Tibial artery (tissue), 4 donors: Measurements from ENCODE around the gene TMEM178A.

Source experiments
- DNase-seq, 2 donors: peaks; one replicate each; pipeline ENCODE4 v3.0.0-alpha.2; 2019
- H3K27ac ChIP-seq, 2 donors: fragments of 200-600 bp; sonication (generic) in 1 of 2; 1 replicate in 1 of 2; 2 replicates in 1 of 2; pipeline ENCODE4 v1.5.1; 2018 to 2019; ENCODE audit warnings: mild to moderate bottlenecking in 1 of 2
- H3K27me3 ChIP-seq, 2 donors: fragments of 200-600 bp; sonication (generic) in 1 of 2; one replicate each; pipeline versions ENCODE4 v1.5.1 to v1.6.0; 2016 to 2019
- H3K36me3 ChIP-seq, 3 donors: fragments of 200-600 bp; sonication (generic) in 2 of 3; one replicate each; pipeline ENCODE4 v1.5.1; 2016 to 2019; ENCODE audit warnings: mild to moderate bottlenecking in 2 of 3
- H3K4me1 ChIP-seq, 4 donors: fragments of 200-600 bp; sonication (generic) in 2 of 4; 1 replicate in 3 of 4; 2 replicates in 1 of 4; pipeline ENCODE4 v1.5.1; 2016 to 2019
- H3K4me3 ChIP-seq, 2 donors: fragments of 200-600 bp; sonication (generic) in 1 of 2; 1 replicate in 1 of 2; 2 replicates in 1 of 2; pipeline ENCODE4 v1.5.1; 2018 to 2019; ENCODE audit warnings: mild to moderate bottlenecking in 2 of 2
- H3K9me3 ChIP-seq, 3 donors: fragments of 200-600 bp; sonication (generic) in 1 of 3; one replicate each; pipeline ENCODE4 v1.5.1; 2016 to 2019
- CTCF ChIP-seq, 2 experiments: fragments of 200-600 bp in 1 of 2; fragments of 450-650 bp in 1 of 2; IDR thresholded peaks; one replicate each; pipeline ENCODE4 v1.5.1; 2017 to 2019; ENCODE audit warnings: antibody characterized with exemption in 2 of 2, mild to moderate bottlenecking in 1 of 2, moderate library complexity in 1 of 2
- intact Hi-C: fragments of 100-400 bp; cut with DNase I; formaldehyde crosslinking; loops from one replicate; pipeline ENCODE4 v1.15.0; 2023; ENCODE audit warnings: low total_unique reads

TMEM178A gene

GRCh38 chr2:39730276-39730675 is 64.6 kb downstream of the TMEM178A start:
- Histone ChIP-seq H3K4me1 (peaks cover 0 to 47% (median 16%) of the 10 kb centered on the region in 4 donors), H3K27ac (no peak overlapping the region), H3K27me3 (no peaks in the 10 kb centered on the region), H3K36me3 (peaks cover 0 to 13% (median 11%) of the 10 kb centered on the region in 3 donors), H3K9me3 (no peaks in the 10 kb centered on the region), H3K4me3 (no peak overlapping the region)
- no peak for TF ChIP-seq CTCF (IDR thresholded peaks at IDR 0.05)
- intact Hi-C loops: no loop called here
- DNase-seq: no peak

GRCh38 chr2:39730685-39731302 is 65.1 kb downstream of the TMEM178A start:
- Histone ChIP-seq H3K4me3 (no peak overlapping the region), H3K27me3 (no peaks in the 10 kb centered on the region), H3K36me3 (peaks cover 0 to 13% (median 11%) of the 10 kb centered on the region in 3 donors), H3K9me3 (no peaks in the 10 kb centered on the region), H3K27ac (no peak overlapping the region), H3K4me1 (peaks cover 0 to 47% (median 18%) of the 10 kb centered on the region in 4 donors)
- DNase-seq: no peak
- no peak for TF ChIP-seq CTCF (IDR thresholded peaks at IDR 0.05)
- intact Hi-C loops: no loop called here

- H3K9me3 ChIP-seq: no peaks in the 10 kb centered on the region
- intact Hi-C loops: no loop called here
These were observed 65.8 kb downstream of the TMEM178A start for GRCh38 chr2:39731546-39731945.

GRCh38 chr2:39732482-39732881 is 66.8 kb downstream of the TMEM178A start:
- DNase-seq: no peak
- intact Hi-C loops: no loop called here
- Histone ChIP-seq H3K4me1 (peaks cover 0 to 63% (median 27%) of the 10 kb centered on the region in 4 donors), H3K36me3 (peaks cover 0 to 13% (median 11%) of the 10 kb centered on the region in 3 donors), H3K9me3 (no peaks in the 10 kb centered on the region), H3K4me3 (no peak overlapping the region), H3K27me3 (no peaks in the 10 kb centered on the region), H3K27ac (no peak overlapping the region)
- TF ChIP-seq CTCF (IDR thresholded peaks at IDR 0.05): no peak

More at GRCh38 chr2:39731546-39731945, 65.8 kb downstream of the TMEM178A start:
- no peak overlapping the region for H3K4me3 ChIP-seq
- DNase-seq: no peak
- H3K27ac ChIP-seq: no peak overlapping the region
- H3K27me3 ChIP-seq: no peaks in the 10 kb centered on the region
- H3K4me1 ChIP-seq: peaks cover 0 to 54% (median 23%) of the 10 kb centered on the region in 4 donors
- no peak for TF ChIP-seq CTCF (IDR thresholded peaks at IDR 0.05)
- peaks cover 0 to 13% (median 11%) of the 10 kb centered on the region in 3 donors for H3K36me3 ChIP-seq

- no peak overlapping the region for H3K4me3 ChIP-seq
- intact Hi-C loops: no loop called here
- DNase-seq: no peak
- H3K27me3 ChIP-seq: no peaks in the 10 kb centered on the region
- H3K4me1 ChIP-seq: peaks cover 0 to 70% (median 29%) of the 10 kb centered on the region in 4 donors
- peaks cover 0 to 13% (median 11%) of the 10 kb centered on the region in 3 donors for H3K36me3 ChIP-seq
- no peak overlapping the region for H3K27ac ChIP-seq
- H3K9me3 ChIP-seq: no peaks in the 10 kb centered on the region
- no peak for TF ChIP-seq CTCF (IDR thresholded peaks at IDR 0.05)
These were observed 67.5 kb downstream of the TMEM178A start for GRCh38 chr2:39733070-39733674.
